ENCODE results near the gene DUSP3.

DUSP3 gene

GRCh38 chr17:43778337-43779144 lies at the start of gene DUSP3:
Gene DUSP3 (minus strand): TSS chr17:43778977. CDS start chr17:43778924, 53 bp downstream.
- peak; percentile 86 for DNase-seq

GRCh38 chr17:43827596-43827995 lies 48.8 kb upstream of the DUSP3 start:
- no peak for DNase-seq

GRCh38 chr17:43826206-43826605 lies 47.4 kb upstream of the DUSP3 start:
- DNase-seq: no peak

GRCh38 chr17:43825567-43825966 lies 46.8 kb upstream of the DUSP3 start:
- no peak for DNase-seq

GRCh38 chr17:43823350-43824084 lies 44.7 kb upstream of the DUSP3 start:
- DNase-seq: no peak

- no peak for DNase-seq
These were observed 43.9 kb upstream of the DUSP3 start for GRCh38 chr17:43822570-43823190.

GRCh38 chr17:43820759-43821158 lies 42.0 kb upstream of the DUSP3 start:
- no peak for DNase-seq

- DNase-seq: no peak
These were observed 40.2 kb upstream of the DUSP3 start for GRCh38 chr17:43818966-43819365.

- no peak for DNase-seq
These were observed 39.0 kb upstream of the DUSP3 start for GRCh38 chr17:43817826-43818225.

- no peak for DNase-seq
These were observed 37.9 kb upstream of the DUSP3 start for GRCh38 chr17:43816336-43817320.

GRCh38 chr17:43814714-43815113 lies 35.9 kb upstream of the DUSP3 start:
- DNase-seq: no peak

GRCh38 chr17:43814026-43814425 lies 35.2 kb upstream of the DUSP3 start:
- DNase-seq: no peak

- no peak for DNase-seq
These were observed 34.6 kb upstream of the DUSP3 start for GRCh38 chr17:43813386-43813785.

GRCh38 chr17:43812396-43813265 lies 33.9 kb upstream of the DUSP3 start:
- no peak for DNase-seq

GRCh38 chr17:43810823-43811222 lies 32.0 kb upstream of the DUSP3 start:
- no peak for DNase-seq

- no peak for DNase-seq
These were observed 31.5 kb upstream of the DUSP3 start for GRCh38 chr17:43810226-43810715.

- no peak for DNase-seq
These were observed 30.3 kb upstream of the DUSP3 start for GRCh38 chr17:43809121-43809520.

- no peak for DNase-seq
These were observed 29.3 kb upstream of the DUSP3 start for GRCh38 chr17:43808076-43808475.

- DNase-seq: no peak
These were observed 26.3 kb upstream of the DUSP3 start for GRCh38 chr17:43805117-43805516.

- DNase-seq: no peak
These were observed 25.0 kb upstream of the DUSP3 start for GRCh38 chr17:43803758-43804157.

GRCh38 chr17:43801844-43802243 lies 23.1 kb upstream of the DUSP3 start:
- DNase-seq: no peak
